OCI-LY7 (cell line): Measurements from ENCODE around the gene PPAN. TPM values are rescaled to one million over a fixed set of nuclear protein-coding genes. Genes with fewer than 3 reads are reported as not detected.

Experiments
- BruUV-seq: library from RNA; stranded (reverse); fragments of 400-500 nt; replicated peaks from 2 replicates; lab custom pipeline; 2021; lab: Mats Ljungman, UMichigan
- CTCF ChIA-PET: fragments of 300-600 bp; sonication (Branson Sonifier 250); formaldehyde crosslinking; loops from one replicate; lab custom pipeline; 2022; ENCODE audit warnings: antibody characterized with exemption; ENCODE audit not compliant: unreplicated experiment; lab: Charles Lee
- POLR2A ChIA-PET: fragments of 300-600 bp; sonication (Branson Sonifier 250); formaldehyde crosslinking; loops from one replicate; lab custom pipeline; 2022; ENCODE audit warnings: antibody characterized with exemption; lab: Charles Lee
- DNase-seq: peaks from one replicate; pipeline ENCODE4 v3.0.0-alpha.2; 2015; ENCODE audit warnings: low spot score
- H2AFZ ChIP-seq: fragments of 200-600 bp; sonication (generic), shearing (Covaris generic); 2 replicates; pipeline ENCODE4 v1.6.1; 2014; ENCODE audit warnings: mild to moderate bottlenecking, antibody characterized with exemption, low read length, moderate library complexity
- H3K27ac ChIP-seq: fragments of 200-600 bp; sonication (generic); 2 replicates; pipeline ENCODE4 v1.5.1; 2014; ENCODE audit warnings: mixed run types, low read depth, mild to moderate bottlenecking, moderate library complexity, low read length, inconsistent platforms; ENCODE audit not compliant: poor library complexity, severe bottlenecking
- H3K36me3 ChIP-seq: fragments of 200-600 bp; sonication (generic); 2 replicates; pipeline ENCODE4 v1.6.1; 2014; ENCODE audit warnings: mild to moderate bottlenecking, antibody characterized with exemption, low read length, moderate library complexity, mixed read lengths; ENCODE audit not compliant: insufficient read depth
- H3K4me1 ChIP-seq: fragments of 200-600 bp; sonication (generic); 2 replicates; pipeline ENCODE4 v1.5.1; 2014; ENCODE audit warnings: mild to moderate bottlenecking, low read length; ENCODE audit not compliant: insufficient read depth, poor library complexity, severe bottlenecking
- H3K4me2 ChIP-seq: fragments of 200-600 bp; sonication (generic); 2 replicates; pipeline ENCODE4 v1.6.1; 2014; ENCODE audit warnings: mild to moderate bottlenecking, low read length
- H3K4me3 ChIP-seq: fragments of 200-600 bp; sonication (generic); 2 replicates; pipeline ENCODE4 v1.5.1; 2014; ENCODE audit warnings: mild to moderate bottlenecking, low read depth, low read length; ENCODE audit not compliant: poor library complexity, severe bottlenecking
- H3K79me2 ChIP-seq: fragments of 200-600 bp; sonication (generic); 2 replicates; pipeline ENCODE4 v1.6.1; 2016; ENCODE audit warnings: low read depth, mild to moderate bottlenecking, low read length, moderate library complexity, mixed read lengths; ENCODE audit not compliant: insufficient read depth
- H3K9me2 ChIP-seq: fragments of 200-600 bp; sonication (generic); 2 replicates; pipeline ENCODE4 v1.6.1; 2016; ENCODE audit warnings: mild to moderate bottlenecking, low read length, mixed read lengths; ENCODE audit not compliant: insufficient read depth
- H3K9me3 ChIP-seq: fragments of 200-600 bp; sonication (generic); 2 replicates; pipeline ENCODE4 v1.6.1; 2014; ENCODE audit warnings: mild to moderate bottlenecking, mixed run types, low read length, mixed read lengths
- H4K20me1 ChIP-seq: fragments of 200-600 bp; sonication (generic); 2 replicates; pipeline ENCODE4 v1.6.1; 2014; ENCODE audit warnings: mild to moderate bottlenecking, antibody characterized with exemption, low read length, moderate library complexity, mixed read lengths; ENCODE audit not compliant: insufficient read depth
- EZH2phosphoT487 ChIP-seq: fragments of 200-600 bp; sonication (generic); IDR thresholded peaks from 2 replicates; pipeline ENCODE4 v1.6.1; 2018; ENCODE audit warnings: low read depth, borderline replicate concordance, mild to moderate bottlenecking, mixed run types, antibody characterized with exemption, low read length, moderate library complexity, mixed read lengths
- intact Hi-C: fragments of 100-400 bp; cut with micrococcal nuclease; formaldehyde crosslinking; loops from one replicate; pipeline ENCODE4 v1.10.0; 2022; ENCODE audit not compliant: unreplicated experiment
- total RNA-seq, 2 experiments: library from RNA; depleted of rRNA in 1 of 2; stranded (reverse); fragments of >200 nt in 1 of 2; shearing (Covaris generic) in 1 of 2; gene quantifications; 2 replicates each; pipeline ENCODE4 v1.2.3, GENCODE V29; 2014 to 2022
- TF ChIP-seq, protein P1 (sequence below): fragments of 200-600 bp; sonication (generic); conservative IDR thresholded peaks from 2 replicates; pipeline ENCODE4 v1.5.1; 2014; ENCODE audit warnings: mild to moderate bottlenecking, antibody characterized with exemption, low read length, moderate library complexity, mixed read lengths

The PPAN gene
- total RNA-seq, 2 experiments from 2014 or later, result 77.1 to 116 TPM

DNA sequence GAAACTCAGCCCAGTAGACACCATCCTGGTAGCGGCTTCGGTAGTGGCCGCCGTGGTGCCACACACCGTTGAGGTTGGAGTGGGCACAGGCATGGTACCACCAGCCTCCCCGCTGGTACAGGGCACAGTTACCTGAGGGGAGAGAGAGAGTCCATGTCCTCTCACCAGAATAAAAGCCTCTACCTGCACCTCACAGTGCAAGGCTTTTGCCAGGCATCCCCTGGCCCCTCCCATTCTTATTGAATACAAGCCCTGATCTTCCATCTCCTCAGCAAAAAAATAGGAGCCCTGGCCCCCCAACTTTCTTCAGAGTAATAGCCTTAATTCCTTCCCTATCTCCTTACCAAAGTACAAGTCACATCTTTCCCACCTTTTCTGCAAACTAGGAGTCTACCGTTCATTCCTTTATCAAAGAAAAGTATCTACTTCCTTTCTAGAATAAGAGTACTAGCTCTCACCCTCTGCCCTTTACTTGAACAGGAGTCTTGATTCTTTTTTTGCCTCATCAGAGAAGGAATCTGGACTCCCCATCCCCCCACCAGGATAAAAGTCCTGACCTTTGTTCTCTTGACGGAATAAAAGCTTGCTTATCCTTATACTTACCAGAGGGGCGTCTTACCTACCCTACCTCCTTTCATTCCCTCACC, 13.4 kb upstream of the PPAN start:
- DNase-seq, result no peak
- Histone ChIP-seq H3K27ac (peak overlapping the region; percentile 62), H3K79me2 (no peaks in the 10 kb centered on the region), H4K20me1 (no peaks in the 10 kb centered on the region), H3K4me1 (peaks cover 33% of the 10 kb centered on the region), H3K4me3 (no peak overlapping the region), H3K36me3 (peaks cover 9% of the 10 kb centered on the region), H3K4me2 (peak overlapping the region; percentile 58; the same call in 1 of the 2 replicates), H2AFZ (no peak overlapping the region), H3K9me2 (no peaks in the 10 kb centered on the region), H3K9me3 (no peaks in the 10 kb centered on the region)
- ChIA-PET POLR2A (interaction anchor here (0.5 to 0.6 kb wide), 2 partner anchors 19 to 44 kb away, joined by 3 to 5 read pairs; partner anchors contain the start of gene P2RY11), CTCF (no interaction called here)
- no TSS peak for BruUV-seq
- intact Hi-C loops, result no loop called here
- TF ChIP-seq, protein P1, sequence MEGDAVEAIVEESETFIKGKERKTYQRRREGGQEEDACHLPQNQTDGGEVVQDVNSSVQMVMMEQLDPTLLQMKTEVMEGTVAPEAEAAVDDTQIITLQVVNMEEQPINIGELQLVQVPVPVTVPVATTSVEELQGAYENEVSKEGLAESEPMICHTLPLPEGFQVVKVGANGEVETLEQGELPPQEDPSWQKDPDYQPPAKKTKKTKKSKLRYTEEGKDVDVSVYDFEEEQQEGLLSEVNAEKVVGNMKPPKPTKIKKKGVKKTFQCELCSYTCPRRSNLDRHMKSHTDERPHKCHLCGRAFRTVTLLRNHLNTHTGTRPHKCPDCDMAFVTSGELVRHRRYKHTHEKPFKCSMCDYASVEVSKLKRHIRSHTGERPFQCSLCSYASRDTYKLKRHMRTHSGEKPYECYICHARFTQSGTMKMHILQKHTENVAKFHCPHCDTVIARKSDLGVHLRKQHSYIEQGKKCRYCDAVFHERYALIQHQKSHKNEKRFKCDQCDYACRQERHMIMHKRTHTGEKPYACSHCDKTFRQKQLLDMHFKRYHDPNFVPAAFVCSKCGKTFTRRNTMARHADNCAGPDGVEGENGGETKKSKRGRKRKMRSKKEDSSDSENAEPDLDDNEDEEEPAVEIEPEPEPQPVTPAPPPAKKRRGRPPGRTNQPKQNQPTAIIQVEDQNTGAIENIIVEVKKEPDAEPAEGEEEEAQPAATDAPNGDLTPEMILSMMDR, result no peak
- TF ChIP-seq EZH2phosphoT487, result no peak

DNA sequence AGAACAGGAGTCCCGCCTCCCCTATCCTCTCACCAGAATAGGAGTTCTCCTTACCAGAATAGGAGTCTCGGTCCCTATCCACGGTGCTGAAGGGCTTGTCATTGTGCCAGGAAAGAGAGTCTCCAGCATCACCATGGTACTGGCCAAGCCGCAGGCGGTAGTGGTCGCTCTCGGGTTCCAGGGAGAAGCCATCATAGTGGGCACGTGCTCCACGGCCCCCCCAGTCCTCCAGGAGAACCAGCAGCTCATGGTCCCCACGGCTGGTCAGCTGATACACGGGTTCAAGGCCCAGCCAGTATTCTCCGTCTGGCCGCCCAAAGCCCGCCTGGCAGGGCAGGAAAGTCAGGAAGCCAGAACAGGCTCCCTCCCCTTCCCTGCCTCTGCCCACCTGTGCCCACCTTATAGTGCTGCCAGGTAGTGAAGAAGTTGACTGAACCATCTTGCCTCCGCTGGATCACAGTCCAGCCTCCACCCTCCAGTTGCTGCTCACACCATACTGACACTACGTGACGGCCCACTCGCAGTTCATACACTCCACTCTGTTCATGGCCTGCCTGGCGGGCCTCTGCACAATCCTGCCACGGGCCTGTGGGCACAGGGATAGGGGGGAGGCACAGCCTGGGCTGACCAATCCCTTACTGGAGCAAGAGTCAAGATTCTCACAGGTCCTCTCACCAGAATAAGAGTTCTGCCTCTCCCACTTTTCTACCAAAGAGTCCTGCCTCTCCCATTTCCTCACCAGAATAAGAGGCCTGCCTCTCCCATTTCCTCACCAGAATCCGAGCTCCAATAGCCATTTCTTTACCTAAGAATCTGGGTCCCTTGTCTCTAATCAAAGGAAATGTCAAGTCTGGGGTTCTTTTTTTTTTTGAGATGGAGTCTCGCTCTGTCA, 12.6 kb upstream of the PPAN start:
- POLR2A ChIA-PET, result no interaction called here
- H3K27ac ChIP-seq, result no peak overlapping the region

More for the DNA sequence above, 12.6 kb upstream of the PPAN start:
- Histone ChIP-seq H4K20me1 (no peaks in the 10 kb centered on the region), H3K36me3 (peaks cover 9% of the 10 kb centered on the region), H3K9me2 (no peaks in the 10 kb centered on the region), H2AFZ (no peak overlapping the region), H3K4me3 (no peak overlapping the region), H3K4me1 (peaks cover 33% of the 10 kb centered on the region), H3K4me2 (no peak overlapping the region), H3K9me3 (no peaks in the 10 kb centered on the region), H3K79me2 (no peaks in the 10 kb centered on the region)
- intact Hi-C loops, result no loop called here
- DNase-seq, result no peak
- no TSS peak for BruUV-seq
- no peak for TF ChIP-seq EZH2phosphoT487
- TF ChIP-seq, protein P1, result no peak
- CTCF ChIA-PET, result no interaction called here
